CD4-positive, alpha-beta T cell treated with Interferon alpha-2 for 1 hour (primary cell): Measurements from ENCODE around the gene ARMC9.

Source experiments
- DNase-seq, 2 donors: peaks; one replicate each; pipeline ENCODE4 v3.0.0-alpha.2; 2020 to 2022

ARMC9 gene

DNA sequence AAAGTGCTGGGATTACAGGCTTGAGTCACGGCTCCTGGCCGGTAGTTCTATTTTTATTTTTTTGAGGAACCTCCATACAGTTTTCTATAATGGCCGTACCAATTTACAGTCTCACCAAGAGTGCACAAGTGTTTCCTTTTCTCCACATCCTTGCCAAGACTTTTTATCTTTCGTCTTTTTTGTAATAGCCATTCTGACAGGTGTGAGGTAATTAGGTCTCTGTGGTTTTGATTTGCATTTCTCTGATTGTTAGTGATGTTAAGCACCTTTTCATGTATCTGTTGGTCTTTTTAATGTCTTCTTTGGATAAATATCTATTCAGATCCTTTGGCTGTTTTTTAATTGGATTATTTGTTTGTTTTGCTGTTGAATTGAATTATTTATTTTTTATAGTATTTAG is 9.3 kb downstream of the ARMC9 start:
- no peak for DNase-seq

DNA sequence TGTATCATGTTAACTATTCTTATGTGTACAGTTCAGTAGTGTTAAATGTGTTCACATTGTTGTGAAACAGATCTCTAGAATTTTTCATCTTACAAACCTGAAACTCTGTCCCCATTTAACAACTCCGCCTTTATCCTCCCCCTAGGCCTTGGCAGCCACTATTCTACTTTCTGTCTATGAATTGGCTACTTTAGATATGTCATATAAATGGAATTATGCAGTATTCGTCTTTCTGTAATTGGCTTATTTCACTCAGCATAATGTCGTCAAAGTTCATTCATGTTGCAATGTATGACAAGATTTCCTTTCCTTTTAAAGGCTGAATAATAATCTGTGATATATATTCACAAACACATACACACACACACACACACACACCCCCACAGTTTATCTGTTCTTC is 12.4 kb downstream of the ARMC9 start:
- DNase-seq = no peak

DNA sequence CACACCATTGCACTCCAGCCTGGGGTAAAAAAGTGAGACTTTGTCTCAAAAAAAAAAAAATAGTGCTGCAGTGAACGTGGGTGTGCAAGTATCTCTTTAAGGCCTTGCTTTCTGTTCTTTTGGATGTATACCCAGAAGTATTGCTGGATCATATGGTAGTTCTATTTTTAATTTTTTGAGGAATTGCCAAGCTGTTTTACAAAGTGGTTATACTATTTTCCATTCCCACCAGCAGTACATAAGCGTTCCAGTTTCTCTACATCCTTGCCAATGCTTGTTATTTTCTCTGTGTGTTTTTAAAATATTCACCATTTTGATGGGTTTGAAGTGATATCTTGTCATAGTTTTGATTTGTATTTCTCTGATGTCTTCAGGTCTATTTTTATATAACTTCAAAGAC is 13.1 kb downstream of the ARMC9 start:
- no peak for DNase-seq

DNA sequence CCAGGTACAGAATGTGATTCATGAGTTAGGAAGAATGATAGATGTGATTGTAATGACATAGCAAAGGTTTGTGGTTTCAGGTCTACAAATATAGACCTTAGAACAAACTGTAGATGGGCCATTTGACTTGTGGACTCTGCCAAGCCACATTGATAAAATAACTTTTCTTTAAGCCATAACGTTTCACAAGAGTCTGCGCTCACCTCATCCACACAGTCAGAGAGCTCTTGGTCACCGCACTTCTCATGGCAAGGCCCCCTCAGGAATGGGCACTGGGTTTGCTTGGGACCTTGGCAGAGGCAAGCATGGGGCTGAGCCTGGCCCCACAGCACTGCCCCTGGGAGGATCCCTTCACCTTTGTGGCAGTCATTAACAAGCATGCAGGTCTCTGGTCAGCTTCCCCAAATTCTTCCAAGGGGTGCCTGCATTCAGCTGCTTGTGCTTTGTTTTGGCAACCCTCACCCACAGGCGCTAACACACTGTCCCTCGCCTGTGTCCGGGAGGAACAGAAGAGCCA is 14.0 kb downstream of the ARMC9 start:
- no peak for DNase-seq

DNA sequence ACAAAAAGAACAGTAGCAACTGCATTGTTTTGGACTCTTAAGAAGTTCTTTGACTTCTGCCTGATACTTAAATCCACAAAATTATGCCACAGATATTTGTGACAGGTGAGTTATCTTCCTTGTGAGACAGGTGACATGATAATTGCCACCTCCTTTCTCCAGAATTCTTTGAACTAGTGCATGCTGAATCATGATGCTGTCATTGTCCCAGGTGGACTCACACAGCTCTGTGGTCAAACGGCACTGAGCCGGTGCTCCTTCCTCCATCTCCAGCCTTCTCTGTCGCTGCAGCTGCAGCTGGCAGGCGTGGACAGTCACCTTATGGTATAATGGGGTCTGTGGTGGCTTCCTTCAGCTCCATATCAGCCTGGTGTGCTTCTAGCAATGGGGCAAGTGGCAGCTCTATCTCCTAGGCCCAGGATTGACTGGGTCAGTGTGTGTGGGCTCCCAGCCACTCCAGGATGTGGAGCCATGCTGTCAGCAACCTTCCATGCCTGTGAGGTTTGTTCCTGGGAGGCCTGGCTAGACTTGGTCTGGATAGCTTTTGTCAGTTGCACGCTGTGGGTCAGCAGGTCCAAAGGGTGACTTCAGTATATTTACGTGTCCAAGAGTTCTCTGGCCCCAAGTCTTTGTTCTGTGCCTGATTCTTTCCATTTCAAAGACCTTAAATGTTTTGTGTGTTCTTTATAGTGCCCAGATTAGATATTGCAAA is 15.7 kb downstream of the ARMC9 start:
- DNase-seq = no peak

DNA sequence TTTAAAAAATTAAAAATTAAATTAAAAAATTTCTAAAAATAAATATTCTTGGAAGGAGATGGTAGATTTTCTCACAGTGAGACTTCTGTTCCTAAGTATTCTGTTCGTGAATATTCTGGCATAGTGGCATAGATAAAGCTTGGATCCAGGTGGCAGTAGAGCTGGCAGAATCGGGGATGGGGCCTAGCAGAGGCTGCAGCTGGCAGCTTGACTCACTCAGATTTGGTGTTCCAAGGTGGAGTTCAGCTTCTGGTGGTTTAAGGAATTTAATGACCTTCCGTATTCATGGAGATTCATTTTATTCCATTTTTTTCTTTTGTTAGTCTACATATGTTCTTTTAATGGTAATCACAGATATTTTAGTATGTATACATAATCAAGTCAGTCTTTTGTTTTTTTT is 19.9 kb downstream of the ARMC9 start:
- no peak for DNase-seq

DNA sequence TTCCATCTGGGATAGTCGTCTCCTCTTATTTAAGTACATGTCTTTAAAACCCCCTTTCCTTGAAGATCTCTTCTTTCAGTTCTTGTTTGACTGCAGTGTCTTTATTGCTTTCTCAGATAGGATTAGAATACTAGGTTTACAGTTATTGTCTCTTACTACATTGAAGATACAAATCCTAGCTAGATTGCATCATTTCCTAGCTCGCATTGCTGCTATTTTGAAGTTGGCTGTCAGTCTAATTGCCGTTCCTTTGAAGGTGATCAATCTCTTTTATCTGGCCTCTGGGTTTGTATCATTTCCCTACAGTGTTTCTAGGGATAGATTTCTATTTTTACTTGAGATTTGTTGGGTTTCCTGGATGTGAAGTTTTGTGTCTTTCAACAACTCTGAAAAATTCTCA is 20.9 kb downstream of the ARMC9 start:
- no peak for DNase-seq

DNA sequence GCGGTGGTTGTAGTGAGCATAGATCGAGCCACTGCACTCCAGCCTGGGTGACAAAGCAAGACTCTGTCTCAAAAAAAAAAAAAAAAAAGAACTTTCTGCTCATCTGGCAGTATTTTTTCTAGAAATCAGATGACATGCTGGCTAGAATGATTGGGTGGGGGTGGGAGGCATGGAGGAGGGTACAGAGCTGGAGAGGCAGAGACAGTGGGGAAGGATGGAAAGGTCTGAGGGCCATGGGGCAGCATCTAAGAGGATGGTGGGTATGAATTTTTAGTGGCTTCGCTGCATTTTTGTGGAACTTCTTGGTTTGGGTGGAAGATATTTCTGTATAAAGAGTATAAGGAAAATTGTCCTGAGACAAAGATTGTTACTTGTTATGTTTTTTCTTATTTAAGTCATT is 23.3 kb downstream of the ARMC9 start:
- no peak for DNase-seq

DNA sequence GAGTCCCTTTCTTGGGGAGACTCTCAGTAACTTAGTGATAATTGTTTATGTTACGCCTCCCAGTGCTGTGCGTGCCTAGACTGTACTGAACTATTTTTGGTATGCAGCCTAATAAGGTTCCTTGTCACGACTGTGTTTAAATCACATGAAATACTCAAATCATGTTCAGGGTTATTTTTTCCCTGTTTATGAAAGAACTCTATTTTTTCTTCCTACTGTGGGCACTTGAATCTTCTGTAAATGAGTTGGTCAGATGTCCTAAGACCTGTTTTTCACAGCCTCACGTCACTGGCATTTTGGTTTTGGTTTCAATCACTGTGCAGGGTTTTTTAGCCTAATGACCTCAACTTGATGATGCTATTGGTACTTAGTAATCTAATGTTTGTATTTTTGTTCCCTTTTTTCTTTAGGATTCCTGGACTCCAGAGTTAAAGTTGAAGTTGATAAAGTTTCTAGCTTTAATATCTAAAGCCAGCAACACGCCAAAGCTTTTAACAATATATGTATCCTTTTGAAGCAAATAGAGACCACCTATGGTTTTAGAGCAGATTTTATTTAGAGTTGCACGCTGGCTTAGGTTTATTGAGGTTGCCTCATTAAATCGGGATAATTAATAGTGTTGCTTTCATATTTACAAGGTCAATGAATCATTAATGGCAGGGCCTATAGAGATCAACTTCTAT is 24.0 kb downstream of the ARMC9 start:
- no peak for DNase-seq

DNA sequence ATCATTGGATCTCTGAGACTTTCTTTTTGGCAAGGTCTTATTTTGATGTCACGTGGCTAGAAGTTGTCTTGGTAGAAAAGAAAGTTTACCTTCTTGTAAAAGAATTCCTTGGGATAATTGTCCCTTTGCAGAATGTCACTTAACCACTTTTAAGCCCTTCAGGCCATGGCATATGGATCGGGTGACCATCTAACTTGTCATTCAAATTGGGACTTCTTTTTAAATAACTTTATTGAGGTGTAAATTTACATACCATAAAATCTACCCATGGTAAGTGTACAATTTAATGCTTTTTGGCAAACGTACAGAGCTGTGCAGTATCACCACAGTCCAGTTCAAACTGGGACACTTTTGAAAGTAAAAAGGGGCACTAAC is 24.6 kb downstream of the ARMC9 start:
- no peak for DNase-seq

DNA sequence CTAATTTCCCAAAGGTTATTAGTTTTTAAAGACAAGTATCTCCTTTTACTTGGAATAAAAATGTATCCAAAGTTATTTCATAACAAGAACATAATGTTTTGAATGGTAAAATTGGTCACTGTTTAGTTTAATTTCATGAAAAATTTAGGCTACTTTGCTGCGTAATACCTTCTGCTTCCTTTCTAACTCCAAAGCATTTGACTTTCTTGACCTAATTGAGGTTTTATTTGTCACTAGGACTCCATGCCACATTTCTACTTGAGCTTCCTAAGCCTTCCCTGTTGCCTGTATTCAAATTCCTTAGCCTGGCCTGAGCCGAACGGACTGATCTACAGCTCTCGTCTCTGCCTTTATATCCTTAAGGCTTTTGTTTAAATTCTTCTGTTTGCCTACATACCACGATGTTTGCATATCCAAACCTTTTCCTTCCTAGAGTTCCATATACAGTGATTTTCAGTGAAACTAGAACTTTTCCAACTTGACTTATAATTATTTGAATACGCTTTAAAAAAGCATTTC is 25.1 kb downstream of the ARMC9 start:
- DNase-seq = no peak

DNA sequence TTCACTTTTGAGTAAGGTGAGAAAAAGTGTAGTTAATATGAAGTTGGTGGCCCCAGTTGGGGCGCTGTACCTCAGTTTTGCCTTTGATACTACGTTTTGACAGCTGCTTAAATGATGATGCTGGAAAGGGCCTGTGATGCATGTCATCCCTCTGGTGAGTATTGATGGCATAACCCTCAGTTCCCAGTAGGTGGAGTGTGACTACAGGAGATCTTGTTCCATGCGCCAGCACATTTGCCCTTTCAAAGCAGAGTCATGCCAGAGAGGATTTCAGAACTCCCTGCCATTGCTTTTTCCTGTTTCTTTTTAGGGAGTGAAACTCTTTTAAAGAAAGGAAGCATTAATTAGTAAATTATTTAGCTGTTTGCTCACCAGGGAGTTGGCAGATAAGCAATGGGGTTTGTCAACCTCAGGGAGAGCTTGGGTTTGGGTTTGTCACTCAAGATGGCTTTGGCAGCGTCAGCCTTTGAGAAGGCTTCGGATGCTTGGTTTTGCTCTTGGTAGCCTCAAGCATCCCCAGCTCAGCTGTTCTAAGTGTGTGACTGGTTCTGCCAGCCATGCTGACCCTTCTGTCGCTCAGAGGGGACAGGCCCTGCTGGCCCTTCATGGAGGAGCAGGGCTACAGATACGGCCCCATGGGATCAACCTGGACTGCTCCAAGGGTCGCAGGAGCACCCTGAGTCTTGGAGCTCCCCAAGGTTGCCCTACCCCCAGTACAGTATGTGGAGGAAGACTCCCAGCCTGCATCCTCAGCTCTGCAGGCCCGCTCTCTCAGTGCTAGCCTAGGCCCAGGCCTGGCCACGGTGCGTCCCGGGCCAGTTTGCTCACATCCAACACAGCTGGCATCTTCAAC is 29.1 kb downstream of the ARMC9 start:
- peak; percentile 56 to 69 for DNase-seq

DNA sequence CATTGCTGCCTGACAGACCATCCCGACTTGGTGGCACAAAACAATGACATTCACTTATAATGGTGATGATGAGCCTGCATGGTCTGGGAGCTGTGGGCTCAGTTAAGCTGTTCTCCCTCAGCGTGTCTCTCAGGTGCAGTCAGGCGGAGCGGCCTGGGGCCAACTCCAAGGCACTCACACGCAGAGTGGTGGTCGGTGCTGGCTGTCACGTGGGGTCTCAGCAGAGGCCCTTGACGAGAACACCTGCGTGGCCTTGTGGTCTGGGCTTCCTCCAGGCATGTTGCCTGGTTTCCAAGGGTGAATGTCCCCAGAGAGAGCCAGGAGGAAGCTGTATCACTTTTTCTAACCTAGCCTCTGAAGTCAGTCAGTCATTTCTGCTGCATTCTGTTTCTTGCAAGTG is 29.8 kb downstream of the ARMC9 start:
- no peak for DNase-seq

DNA sequence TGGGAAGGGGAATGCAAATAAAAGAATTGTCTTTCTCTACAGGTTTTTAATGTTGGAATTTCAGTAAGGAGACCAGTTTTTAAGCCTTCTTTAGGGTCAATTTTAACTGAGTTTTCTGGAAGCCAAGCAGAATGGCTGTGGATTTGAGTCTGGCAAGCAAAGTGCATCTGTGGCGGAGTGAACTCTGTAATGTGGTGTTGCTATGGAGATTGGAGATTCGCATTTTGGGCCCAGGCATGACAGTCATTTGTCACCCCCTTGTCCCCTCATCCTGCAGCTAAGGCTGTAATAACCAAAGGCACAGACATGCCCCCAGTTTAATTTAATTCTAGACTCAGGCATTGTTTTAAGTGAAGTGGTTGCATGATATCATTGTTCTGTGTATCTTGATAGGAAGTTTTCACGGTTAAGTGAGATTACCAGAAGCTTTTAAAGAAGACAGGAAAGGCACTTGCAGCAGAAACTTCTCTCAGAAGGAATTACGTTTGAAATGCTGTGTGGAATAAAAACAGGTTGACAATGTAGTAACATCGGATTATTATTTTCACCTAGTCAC is 30.6 kb downstream of the ARMC9 start:
- DNase-seq = no peak

DNA sequence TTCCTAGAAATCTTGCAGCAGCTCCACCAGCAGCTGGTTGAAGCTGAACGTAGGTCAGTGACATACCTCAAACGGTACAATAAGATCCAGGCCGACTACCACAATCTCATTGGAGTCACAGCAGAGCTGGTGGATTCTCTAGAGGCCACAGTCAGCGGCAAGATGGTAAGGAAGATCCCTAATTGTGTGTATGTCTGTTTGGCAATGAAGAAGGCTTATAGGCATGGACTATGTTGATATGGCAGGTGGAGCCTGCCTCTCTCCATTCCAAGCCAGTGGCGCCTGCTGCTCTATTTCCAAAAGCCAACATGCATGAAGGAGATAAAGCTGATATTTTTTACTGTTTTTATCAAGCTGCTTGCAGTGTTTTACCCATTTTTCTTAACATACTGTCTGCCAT is 36.8 kb downstream of the ARMC9 start:
- DNase-seq = no peak

DNA sequence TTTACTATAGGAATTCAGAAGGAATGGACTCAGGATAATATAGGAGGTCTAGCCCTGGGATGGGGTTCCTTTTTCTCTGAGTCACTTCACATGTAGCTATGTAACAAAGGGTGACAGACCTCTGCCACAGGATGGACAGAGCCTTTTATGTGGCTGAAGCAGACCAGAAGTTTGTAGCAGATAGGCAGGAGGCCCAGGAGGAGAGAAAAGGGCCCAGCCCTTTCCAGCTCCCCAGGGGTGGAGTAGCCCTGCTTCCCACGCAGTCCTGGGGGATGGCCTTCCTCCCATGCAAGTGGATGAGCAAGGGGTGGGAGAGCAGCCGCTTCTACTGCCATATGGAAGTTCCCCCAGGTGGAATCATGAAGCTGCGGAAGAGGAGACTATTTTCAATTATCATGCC is 40.3 kb downstream of the ARMC9 start:
- DNase-seq = no peak

DNA sequence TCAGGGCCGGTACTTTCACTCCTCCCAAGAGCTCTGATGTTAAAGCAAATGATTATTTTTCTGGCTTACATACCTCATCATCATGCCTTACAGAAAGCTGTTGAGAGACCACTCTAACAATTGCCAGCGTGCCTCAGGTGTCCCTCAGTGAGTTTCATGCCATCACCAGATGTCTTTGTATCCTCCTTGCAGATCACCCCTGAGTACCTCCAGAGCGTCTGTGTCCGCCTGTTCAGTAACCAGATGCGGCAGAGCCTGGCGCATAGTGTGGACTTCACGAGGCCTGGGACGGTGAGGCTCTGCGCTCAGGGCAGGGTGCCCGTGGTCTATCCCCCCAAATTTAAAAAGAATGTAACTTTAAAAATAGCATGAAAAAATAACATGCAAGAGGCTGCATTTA is 41.3 kb downstream of the ARMC9 start:
- DNase-seq = no peak

DNA sequence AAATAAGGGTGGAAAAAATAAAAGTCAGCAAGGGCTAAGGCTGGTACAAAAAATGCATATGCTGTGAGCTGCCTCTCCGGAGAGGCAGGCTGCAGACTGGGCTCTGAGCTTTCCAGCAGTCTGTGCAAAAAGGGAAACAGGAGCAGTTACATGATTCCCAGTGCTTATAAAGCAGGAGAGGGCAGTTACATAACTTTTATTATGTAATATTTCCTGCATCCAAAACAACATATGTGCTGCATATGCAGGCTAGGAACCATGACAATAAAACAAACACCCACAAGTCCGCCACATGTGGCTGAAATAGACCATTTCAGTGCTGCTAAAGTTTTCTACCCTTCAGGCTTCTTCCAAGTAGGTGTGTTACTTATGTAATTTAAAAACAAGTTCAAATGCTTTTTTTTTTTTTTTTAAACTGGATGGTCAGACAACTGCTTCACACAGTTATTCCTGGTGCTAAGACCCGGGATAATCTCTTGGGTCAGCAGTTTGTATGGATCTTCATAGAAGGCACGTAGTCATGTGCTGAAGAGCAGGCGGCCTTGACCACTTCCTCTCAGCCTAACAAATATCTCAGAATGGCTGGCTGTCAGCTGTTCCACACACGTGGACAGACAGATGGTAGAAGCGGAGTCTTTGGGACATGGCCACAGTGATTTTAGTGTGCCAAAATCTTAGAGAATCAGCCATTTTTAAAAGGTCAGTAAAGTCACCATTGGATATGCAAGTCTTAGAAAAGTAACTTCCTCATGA is 43.5 kb downstream of the ARMC9 start:
- no peak for DNase-seq

DNA sequence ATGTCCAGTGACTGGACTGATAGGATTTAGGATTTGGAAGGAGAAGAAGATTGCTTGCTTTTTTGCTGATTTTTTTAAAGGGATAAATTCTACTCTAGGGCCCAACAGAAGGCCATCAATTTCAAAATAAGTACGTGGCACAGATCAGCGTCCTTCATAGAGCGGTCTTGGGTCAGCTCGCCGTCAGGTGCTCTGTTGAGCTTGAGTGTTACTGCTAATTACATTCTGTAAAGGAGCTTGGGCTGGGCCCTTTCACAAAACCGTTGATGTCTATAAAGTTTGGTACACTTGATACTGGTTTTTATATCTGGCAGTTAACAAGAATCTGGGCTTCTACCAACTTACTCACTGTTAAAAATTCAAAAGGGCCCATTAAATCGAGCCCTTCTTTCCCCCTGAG is 45.4 kb downstream of the ARMC9 start:
- DNase-seq = no peak

DNA sequence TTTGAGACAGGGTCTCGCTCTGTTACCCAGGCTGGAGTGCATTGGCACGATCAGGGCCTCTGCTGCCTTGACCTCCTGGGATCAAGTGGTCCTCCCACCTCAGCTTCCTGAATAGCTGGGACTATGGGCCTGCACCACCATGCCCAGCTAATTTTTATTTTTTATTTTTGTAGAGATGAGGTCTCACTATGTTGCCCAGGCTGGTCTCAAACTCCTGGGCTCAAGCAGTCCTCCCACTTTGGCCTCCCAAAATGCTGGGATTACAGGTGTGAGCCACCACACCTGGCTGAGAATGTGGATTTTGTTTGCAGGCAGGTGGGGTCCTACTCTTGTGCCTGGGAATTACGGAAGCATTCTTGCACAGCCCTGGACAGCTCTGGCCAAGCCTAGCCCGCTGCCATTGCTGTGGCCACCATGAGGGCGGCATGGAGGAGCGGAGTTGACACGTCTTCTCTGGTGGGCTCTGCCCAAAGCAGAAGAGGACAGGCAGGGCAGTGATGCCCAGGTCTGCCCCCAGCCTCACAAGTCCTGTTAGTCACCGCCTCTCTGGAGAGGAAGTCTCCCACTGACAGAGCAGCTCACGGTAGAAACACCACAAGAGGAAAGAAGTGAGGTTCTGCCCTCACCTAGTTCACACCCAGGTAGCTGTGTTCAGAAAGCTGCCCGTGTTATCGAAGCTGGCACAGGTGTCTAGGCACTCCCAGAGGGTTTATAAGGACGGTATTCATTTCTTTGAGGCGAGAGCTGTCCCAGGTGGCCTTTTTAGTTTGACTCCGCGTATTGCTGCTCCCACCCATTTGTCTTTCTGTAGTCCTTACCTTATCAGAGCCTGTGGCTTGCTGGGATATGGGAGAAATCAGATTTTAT is 46.2 kb downstream of the ARMC9 start:
- no peak for DNase-seq
